ENCODE measurements around the gene ANKRD34A.

Gene ANKRD34A

DNA sequence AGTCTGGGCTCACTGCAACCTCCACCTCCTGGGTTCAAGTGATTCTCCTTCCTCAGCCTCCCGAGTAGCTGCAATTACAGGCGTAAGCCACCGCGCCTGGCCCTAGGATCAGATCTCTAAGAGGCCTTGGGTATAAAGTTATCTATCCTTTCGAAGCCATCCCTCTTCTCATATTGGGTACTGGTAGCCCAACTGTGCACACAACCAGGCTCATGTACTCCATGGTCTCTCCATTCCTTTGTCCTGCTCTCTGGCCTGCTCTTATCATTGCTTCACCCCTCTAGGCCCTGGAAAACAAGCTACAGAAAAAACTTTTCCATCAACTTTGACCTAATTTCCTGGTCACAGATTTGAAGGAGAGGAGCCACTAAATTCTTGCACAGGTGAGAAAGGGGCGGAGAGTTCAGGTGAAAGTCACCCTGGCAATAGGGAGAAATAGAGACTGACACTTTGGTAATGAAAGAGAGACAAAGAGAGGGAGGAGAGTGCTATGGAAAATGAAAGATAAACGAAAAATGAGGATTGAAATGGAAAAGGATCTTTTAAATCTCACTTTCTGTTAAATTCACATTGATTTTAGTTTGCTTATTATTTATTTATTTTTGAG, 26.0 kb upstream of the ANKRD34A start:
- no peak for DNase-seq (ENCODE audit: low read depth in 2 of 2)

DNA sequence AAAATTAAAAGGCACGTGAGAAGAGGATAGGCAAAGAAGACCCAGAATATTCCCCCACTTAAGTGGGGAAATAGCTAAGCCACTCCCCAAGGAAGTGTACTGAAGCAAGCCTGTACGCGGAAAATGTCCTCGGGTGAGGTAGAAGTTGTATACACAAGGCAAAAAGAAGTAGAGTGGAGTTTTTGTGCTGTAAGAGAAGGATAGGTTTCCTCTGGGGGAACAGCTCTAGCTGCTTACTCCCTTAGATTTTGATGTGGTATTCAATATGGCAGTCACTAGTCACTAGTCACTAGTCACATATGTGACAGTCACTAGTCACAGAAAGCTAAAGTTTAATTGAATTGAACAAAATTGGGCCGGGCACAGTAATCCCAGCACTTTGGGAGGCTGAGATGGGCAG, 24.4 kb upstream of the ANKRD34A start:
- DNase-seq (ENCODE audit: low read depth in 2 of 2): no peak

DNA sequence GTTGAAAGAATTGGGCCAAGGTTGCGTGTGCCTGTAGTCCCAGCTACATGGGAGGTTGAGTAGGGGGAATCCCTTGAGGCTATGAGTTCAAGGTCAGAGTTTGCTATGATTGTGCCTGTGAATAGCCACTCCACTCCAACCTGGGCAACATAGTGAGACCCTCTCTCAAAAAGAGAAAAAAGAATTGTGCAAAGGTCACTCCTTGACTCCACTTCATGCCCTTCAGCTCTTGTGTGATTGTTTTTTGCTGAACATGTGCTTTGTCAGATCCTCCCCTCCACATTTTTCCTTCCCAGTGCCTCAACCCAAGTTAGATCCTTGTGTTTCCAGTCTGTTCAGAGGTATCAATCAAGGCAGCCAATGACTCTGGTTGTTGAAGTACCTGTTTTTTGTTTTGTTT, 23.6 kb upstream of the ANKRD34A start:
- DNase-seq (ENCODE audit: low read depth in 2 of 2): no peak

DNA sequence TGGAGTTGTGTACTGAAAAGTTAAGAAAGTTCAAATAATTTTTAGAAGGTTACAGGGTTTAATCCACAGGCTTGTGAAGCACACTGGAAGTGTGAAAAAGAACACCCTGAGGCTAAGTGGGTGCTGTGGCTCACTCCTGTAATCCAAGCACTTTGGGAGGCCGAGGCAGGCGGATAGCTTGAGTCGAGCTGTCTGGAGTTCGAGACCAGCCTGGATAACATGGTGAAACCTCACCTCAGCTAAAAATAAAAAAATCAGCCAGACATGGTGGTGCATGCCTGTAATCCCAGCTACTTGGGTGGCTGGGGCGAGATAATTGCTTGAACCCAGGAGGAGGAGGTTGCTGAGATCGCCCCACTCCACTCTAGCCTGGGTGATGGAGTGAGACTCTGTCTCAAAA, 22.2 kb upstream of the ANKRD34A start:
- DNase-seq (ENCODE audit: low read depth in 2 of 2): no peak

DNA sequence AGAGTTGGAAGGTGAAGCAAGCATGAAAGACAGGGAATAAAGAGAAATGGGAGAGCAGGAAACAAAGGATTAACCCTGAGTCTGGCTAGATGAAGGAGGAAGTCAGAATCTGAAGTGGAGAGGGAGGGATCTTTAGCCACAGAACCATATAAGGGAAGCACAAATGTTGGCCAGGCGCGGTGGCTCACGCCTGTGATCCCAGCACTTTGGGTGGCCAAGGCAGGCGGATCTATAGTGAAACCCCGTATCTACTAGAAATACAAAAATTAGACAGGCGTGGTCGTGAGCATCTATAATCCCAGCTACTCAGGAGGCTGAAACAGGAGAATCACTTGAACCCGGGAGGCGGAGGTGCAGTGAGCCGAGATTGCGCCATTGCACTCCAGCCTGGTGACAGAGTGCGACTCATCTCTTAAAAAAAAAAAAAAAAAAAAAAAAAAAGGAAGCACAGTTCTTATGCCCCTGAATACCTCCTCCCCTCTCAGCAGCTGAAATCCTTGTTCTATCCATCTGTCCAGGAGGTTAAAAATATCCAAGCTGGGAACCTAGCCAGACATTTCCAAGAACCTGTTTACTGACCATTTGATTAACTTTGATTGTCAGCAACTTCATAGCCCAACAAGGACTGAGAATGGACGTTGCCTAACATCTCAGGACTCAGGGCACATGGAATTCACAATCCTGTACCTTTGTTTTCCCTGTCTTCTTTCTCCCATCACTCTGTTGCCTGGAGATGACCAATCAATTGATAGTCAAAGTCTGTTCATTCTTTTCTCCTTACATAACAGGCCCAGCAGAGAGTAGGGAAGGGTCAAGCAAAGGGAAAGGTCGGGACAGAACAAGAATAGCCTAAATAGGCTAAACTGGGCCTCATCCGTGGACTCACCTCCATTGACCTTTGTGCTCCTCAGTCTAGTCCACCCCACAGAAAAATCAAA, 21.4 kb upstream of the ANKRD34A start:
- DNase-seq (ENCODE audit: low read depth in 2 of 2): no peak

DNA sequence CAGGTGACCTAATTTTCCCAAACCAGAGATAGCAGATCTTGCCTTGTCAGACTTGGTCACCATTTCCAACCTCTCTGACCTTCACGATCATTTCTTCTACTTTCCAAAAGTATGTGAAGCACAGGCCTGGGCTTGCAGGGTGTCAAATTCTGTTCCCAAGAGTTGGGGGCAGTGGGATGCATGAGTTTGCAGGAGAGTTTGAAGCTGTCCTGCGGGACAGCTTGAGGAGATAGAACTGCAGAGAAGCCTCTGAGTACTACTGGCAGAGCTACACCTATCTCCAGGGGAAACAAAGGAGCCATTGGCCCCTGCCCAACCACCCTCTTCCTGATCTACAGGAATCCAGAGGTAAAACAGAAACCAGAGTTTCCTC, 20.7 kb upstream of the ANKRD34A start:
- no peak for DNase-seq (ENCODE audit: low read depth in 2 of 2)

DNA sequence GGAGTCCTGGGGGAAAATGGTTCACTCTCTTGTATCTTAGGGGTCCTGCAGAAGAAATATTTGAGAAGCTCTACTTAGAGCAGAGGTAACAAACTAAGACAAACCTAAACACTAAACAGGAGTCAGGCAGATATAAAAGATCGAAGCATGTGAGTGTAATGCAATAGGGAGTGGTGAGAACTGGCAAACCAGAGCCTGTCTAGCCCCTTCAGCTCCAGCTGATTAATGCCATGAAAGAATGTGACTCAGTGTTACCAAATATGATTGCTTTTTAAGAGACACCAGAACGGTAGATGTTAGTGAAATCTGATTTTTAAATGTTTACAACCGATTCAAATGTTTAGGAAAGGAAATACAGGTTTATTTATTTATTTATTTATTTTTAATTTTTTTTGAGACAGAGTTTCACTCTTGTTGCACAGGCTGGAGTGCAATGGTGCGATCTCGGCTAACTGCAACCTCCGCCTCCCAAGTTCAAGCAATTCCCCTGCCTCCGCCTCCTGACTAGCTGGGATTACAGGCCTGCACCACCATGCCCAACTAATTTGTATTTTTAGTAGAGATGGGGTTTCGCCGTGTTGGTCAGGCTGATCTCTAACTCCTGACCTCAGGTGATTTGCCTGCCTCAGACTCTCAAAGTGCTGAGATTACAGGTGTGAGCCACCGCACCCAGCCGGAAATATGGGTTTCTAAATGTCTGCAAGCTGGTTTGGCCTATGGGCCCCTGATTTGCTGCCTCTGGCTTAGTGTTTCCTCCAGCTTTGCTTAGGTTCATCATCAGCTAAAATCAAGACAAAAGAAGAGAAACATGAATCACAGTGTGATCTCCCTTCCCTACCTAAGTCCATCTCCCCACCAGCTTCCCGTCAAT, 19.8 kb upstream of the ANKRD34A start:
- DNase-seq (ENCODE audit: low read depth in 2 of 2): no peak

DNA sequence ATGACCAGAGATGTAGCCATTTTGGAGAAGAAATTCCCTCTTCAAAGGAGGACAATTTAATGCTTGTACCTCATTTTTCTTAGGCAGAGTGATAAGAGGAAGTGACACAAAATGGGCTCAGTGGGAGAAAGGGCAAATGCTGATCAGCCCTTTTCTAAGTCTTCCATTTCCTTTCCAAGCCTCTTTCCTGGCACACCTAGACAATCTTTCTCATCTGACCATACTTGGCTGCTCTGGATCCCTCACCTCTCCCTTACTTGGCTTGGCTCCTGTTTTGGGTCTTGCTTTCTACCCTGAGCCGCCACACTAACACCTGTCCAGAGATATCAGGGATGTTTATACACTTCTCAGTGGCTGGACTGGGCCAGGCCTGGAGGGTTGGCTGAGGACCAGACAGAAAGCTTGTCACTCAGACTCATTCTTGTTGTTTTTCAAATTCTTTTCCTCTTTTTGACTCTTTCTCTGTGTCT, 18.9 kb upstream of the ANKRD34A start:
- no peak for DNase-seq (ENCODE audit: low read depth in 2 of 2)

DNA sequence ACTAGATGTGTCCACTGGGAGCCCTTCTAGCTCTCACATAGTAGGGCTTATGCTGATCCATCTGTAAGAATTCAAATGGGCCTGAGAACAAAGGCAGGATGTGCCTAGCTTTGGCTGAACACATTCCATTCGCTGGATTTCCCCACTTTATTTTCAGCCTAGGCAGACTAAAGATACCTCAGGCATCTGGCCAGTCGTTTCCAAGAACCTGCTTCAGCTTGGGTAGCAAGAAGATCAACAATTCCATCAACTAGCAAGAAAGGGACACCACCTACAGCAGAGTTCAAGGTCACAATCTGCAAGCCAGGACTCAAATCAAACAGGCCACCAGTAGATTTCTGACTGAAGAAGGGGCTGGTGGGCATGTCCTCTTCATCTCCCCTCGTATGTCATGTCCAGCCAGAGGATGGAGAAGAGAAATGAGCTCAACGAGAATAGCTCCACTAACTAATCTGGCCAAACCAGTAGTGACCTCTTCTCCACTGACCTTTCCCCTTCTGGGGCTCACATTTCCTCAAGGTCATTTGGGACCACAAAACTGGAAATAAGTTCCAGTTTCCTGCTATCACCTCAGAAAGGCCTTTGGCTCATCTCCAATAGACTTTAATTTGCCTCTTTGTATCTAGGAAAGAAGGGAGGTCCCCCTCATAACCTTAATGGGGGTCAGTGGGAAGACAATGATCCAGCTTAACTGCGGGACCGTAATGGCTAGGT, 17.8 kb upstream of the ANKRD34A start:
- no peak for DNase-seq (ENCODE audit: low read depth in 2 of 2)

DNA sequence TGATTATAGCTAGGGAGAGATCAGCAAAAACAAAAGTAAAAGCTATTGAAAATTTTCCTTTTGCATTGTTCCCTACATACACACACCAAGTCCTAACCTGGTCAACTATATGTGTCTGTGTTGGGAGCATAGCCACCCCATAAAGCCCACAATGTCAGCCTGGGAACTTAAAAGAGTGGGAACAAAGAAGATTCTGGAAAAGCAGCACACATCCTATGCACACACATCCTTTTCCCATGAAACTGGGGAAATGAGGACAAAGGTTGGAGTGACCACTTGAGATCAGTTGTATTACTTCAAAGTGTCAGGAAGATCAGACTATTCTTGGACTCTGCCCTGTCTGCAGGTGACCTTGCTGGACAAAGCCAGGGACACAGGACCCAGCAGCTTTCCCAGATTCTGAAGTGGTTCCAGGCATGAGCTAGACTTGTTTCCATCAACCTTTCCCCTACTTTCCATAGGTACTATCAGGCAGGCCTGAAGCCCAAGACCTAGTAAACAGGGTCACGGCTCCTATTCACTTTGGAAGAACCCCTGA, 16.2 kb upstream of the ANKRD34A start:
- no peak for DNase-seq (ENCODE audit: low read depth in 2 of 2)

DNA sequence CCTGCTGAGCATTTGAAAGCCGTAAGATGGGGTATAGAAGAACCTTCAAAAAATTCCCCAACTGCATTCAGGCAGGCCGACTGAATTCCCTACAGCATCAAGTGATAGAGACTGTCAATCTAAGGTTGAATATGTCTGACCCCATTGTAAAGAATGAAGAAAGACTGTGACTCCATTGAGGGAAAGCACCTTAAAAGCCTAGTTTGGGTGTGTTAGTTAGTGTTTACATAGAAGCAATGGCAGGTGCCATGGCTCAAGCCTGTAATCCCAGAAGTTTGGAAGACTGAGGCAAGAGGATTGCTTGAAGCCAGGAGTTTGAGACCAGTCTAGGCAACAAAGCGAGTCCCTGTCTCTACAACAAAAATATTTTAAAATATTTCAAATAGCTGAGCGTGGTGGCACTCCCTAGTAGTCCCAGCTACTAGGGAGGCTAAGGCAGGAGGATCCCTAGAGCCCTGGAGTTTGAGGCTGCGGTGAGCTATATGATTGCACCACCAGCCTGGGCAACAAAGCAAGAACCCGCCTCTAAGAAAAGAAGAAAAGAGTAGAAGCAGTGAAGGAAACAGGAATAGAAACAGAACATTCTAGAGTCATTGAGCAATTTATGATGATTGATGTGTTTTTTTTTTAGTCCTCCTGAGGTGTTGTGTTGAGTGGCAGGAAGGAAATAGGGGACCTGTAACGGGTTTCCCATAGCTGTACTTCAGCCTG, 15.5 kb upstream of the ANKRD34A start:
- DNase-seq (ENCODE audit: low read depth in 2 of 2): no peak

DNA sequence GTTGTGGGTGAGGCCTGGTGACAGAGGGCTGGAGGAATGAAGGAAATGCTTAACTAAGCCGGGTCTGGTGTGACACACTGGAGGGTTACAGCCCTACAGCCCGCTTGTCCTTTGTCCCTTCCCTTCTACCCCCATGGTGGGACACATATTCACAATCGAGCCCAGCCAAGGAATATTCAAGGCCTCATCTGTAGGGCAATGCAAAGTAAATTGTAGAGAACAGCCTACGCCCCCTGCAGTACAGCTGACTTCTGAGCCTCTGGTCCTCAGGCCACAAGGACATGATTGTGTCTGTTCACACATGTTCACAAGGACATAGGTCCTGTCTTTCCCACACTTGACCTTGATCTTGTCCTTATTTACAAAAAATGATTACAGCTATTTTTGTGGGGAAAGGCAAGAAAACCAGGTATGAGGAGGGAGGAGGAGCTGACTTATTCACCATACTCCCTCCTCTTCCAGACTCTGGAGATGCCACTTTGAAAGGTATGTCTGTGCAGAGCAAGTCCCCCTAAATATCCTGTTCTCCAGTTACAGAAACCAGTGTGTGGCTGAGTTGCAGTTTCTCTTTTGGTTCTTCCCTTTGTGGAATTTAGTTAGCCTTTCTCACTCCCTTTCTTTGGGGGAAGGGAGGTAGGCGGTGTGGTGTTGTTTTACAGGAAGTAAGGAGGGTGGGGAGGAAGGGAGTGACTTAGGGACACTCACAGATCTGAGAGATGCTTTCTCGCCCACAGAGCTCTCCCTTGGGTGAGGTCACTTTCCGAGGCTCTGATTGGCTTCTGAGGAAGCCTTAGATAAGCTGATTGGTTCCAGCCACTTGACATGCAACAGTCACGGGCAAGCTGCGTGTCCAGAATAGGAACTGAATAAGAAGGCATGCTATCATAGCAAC, 14.7 kb upstream of the ANKRD34A start:
- peak; percentile 80 to 81 for DNase-seq (ENCODE audit: low read depth in 2 of 2)

DNA sequence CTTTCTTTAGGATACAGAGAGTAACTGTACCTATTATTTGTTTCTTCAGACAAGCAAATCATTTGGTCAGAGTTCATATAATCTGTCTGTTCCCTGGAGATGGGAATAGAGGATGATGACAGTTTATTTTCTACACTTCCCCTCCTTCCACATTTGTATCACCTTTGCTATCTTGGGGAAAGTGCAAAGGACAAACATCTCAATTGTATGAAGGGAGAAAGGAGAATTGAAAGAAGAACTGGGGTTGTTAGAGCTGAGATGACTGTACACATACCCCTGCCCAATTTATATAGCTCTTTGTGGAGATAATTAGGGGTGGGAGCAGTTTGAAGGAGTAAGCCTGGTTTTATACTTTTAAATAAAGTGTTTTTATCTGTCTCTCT, 14.1 kb upstream of the ANKRD34A start:
- DNase-seq (ENCODE audit: low read depth in 2 of 2): no peak

DNA sequence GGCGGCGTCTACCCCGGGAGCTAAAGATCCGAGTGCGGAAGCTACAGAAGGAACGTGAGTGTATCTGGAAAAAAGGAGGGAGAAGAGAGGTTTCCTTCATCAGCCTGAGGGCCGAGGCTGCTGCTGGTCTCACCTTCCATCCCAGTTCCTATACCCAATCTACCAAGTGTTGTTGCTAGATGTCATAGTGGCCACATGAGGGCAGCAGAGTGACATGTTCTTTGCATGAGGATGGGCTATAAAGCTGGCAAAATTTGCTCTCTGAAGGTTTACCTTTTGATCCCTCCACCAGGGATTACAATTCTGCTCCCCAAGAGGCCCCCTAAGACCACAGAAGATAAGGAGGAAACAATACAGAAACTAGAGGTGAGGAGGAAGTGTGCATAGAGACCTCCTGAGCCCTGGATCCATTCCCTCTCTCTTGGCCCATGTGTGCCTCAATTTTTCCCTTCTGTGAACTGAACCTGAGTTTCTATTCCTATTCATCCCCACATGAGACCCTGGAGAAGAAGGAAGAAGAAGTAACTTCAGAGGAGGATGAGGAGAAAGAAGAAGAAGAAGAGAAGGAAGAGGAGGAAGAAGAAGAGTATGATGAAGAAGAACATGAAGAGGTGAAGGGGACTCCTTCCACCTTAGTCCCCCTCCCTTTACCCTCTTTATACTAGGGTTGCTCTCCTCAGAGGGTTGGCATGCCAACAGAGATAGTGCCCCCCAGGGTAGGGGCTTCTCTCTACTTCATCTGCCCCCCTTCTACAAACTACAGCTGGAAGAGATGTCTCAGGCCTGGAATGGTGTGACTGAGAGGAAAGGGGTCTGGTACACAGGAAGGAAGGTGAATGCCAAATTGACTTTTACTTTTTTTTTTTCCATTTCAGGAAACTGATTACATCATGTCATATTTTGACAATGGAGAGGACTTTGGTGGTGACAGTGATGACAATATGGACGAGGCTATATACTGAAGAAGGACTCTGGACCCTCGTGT, 13.4 kb upstream of the ANKRD34A start:
- peak in 1 of 2 donors; percentile 59 for DNase-seq (ENCODE audit: low read depth in 2 of 2)

DNA sequence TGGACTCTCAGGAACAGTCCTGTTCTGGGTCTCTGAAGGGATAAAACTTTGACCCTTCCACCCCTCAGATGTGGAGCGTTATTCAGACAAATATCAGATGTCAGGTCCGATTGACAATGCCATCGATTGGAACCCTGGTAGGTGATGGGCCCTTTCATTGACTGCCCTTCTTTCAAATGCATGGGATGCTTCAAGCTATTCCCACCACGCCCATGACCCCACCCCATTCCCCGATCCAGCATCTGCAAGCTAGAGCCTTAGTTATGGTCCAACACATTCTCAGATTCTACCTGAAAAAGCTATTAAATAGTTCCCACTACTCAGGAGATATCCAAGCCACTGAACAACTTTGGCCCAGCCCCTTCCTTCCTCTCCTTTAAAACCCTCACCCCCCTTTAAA, 12.6 kb upstream of the ANKRD34A start:
- DNase-seq (ENCODE audit: low read depth in 2 of 2): no peak

DNA sequence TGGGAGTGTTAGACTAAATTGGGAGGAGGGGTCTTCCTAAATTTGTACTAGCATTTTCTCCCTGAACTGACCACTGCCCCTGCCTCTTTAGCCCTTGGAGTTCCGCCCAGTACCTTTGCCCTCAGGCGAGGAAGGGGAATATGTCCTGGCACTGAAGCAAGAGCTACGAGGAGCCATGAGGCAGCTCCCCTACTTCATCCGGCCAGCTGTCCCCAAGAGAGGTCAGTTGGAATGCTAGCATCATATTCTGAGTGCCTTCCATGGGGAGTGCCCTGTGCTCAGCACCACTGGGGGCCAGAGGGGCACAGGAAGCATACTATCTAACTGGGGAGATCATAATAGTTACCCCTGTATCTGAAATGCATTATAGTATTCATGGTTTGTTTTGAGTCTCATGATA, 10.8 kb upstream of the ANKRD34A start:
- DNase-seq (ENCODE audit: low read depth in 2 of 2): no peak

DNA sequence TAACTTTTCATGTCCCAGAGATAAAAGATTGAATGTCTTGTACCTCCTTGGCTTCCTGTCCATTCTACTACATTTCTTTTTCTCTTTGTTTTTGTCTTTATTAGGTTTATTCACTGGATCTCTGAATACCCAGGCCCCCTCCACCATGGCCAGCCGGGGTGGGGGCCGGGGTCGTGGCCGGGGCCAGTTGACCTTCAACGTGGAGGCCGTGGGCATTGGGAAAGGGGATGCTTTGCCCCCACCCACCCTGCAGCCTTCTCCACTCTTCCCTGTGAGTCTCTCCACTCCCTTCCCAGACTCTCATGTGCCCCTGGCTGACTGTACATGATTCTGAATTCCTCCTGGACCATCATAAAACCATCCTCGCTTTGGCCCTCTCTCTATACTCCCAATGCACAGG, 10.3 kb upstream of the ANKRD34A start:
- no peak for DNase-seq (ENCODE audit: low read depth in 2 of 2)

DNA sequence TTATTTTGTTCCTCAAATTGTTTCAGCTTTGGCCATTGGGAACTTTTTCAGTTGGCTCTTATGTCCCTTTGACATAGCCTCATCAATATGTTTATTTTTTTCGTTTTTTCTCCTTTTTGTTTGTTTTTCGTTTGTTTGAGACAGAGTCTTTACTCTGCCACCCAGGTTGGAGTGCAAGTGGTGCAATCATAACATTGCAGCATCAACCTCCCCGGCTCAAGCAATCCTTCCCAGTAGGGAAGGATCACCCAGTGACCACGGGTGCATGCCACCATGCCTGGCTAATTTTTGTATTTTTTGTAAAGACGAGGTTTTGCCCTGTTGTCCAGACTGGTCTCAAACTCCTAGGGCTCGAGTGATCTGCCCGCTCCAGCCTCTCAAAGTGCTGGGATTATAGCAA, 8.2 kb upstream of the ANKRD34A start:
- DNase-seq (ENCODE audit: low read depth in 2 of 2): no peak

DNA sequence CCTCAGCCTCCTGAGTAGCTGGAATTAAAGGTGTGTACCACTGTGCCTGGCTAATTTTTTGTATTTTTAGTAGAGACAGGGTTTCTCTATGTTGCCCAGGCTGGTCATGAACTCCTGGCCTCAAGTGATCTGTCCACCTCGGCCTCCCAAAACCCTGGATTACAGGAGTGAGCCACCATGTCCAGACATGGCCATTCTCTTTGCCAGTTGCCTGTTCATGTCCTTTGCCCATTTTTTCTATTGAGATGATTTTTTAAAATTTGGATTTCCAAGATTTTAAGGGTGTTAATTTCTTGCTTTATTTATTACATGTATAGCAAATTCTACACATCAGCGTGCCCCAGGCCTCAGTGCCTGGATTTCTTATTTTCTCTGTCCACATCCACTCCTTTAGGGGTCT, 2.9 kb upstream of the ANKRD34A start:
- DNase-seq (ENCODE audit: low read depth in 2 of 2): no peak

Measured in stimulated activated CD4-positive, alpha-beta T cell treated with anti-CD3 and anti-CD28 coated beads, Interleukin-15, amount 100 ng/mL, for 48 hours (primary cell).